HepG2 (cell line): ENCODE data around the gene PLEKHH1. TPM values are rescaled to one million over a fixed set of nuclear protein-coding genes. Genes with fewer than 3 reads are reported as not detected.

Source experiments
- CREM ChIP-seq, 2 experiments: sonication (generic) in 1 of 2; formaldehyde crosslinking in 1 of 2; IDR thresholded peaks; 2 replicates each; pipeline versions ENCODE4 v1.4.0 to v1.6.1; 2016 to 2020; ENCODE audit warnings: antibody characterized with exemption in 1 of 2, mild to moderate bottlenecking in 1 of 2, missing genetic modification reagents in 1 of 2
- HIVEP1 ChIP-seq: sonication (generic); formaldehyde crosslinking; IDR thresholded peaks from 2 replicates; pipeline ENCODE4 v1.4.0; 2020; ENCODE audit warnings: mild to moderate bottlenecking, missing genetic modification reagents
- ISL2 ChIP-seq: sonication (generic); formaldehyde crosslinking; IDR thresholded peaks from 2 replicates; pipeline ENCODE4 v1.5.0; 2020; ENCODE audit warnings: missing genetic modification reagents
- NPAS2 ChIP-seq: sonication (generic); formaldehyde crosslinking; IDR thresholded peaks from 2 replicates; pipeline ENCODE4 v1.8.0; 2022; ENCODE audit warnings: mild to moderate bottlenecking, missing genetic modification reagents, borderline replicate concordance
- PHF20 ChIP-seq: sonication (generic); formaldehyde crosslinking; IDR thresholded peaks from 2 replicates; pipeline ENCODE4 v1.5.0; 2020; ENCODE audit warnings: mild to moderate bottlenecking, missing genetic modification reagents
- RFX1 ChIP-seq: fragments of 450-650 bp; IDR thresholded peaks from 2 replicates; pipeline ENCODE4 v1.6.1; 2017
- SRF ChIP-seq: IDR thresholded peaks from 2 replicates; pipeline ENCODE4 v1.6.1; 2011; ENCODE audit warnings: mild to moderate bottlenecking, low read depth, low read length, moderate library complexity
- ZC3H13 ChIP-seq: sonication (generic); formaldehyde crosslinking; IDR thresholded peaks from 2 replicates; pipeline ENCODE4 v1.8.1; 2023; ENCODE audit warnings: mild to moderate bottlenecking, missing genetic modification reagents, moderate library complexity
- ZNF572 ChIP-seq: sonication (generic); formaldehyde crosslinking; IDR thresholded peaks from 2 replicates; pipeline ENCODE4 v1.5.1; 2020; ENCODE audit warnings: mild to moderate bottlenecking, missing genetic modification reagents
- ZNF781 ChIP-seq: sonication (generic); formaldehyde crosslinking; IDR thresholded peaks from 2 replicates; pipeline ENCODE4 v1.5.1; 2020; ENCODE audit warnings: borderline replicate concordance, mild to moderate bottlenecking, missing genetic modification reagents; ENCODE audit errors: not compliant biosample characterization
- ZSCAN22 ChIP-seq: sonication (generic); formaldehyde crosslinking; IDR thresholded peaks from 2 replicates; pipeline ENCODE4 v1.4.0; 2020; ENCODE audit warnings: mild to moderate bottlenecking, missing genetic modification reagents
- polyA plus RNA-seq, 8 experiments: library from polyadenylated mRNA; depleted of rRNA in 3 of 8; stranded (reverse) in 7 of 8; unstranded in 1 of 8; fragments of >200 nt; fragmentation: Illumina TruSeq in 4 of 8; extraction: Trizol in 4 of 8; gene quantifications; 2 replicates each; pipeline versions ENCODE4 v1.2.1 to v1.2.3, GENCODE V29; 2011 to 2016; ENCODE audit warnings: low read depth in 4 of 8, missing spikeins in 1 of 8, mixed read lengths in 1 of 8; ENCODE audit not compliant: insufficient read depth in 1 of 8
- total RNA-seq, 5 experiments: library from RNA; depleted of rRNA; stranded (reverse); fragments of >200 nt; fragmentation: Illumina TruSeq; extraction: Trizol; gene quantifications; 2 replicates each; pipeline ENCODE4 v1.2.3, GENCODE V29; 2016; ENCODE audit warnings: low read depth in 1 of 5
- TF ChIP-seq, protein P1 (sequence below): sonication (generic); formaldehyde crosslinking; IDR thresholded peaks from 2 replicates; pipeline ENCODE4 v1.9.0; 2022; ENCODE audit warnings: low read depth, missing genetic modification reagents

PLEKHH1 gene
- total and polyA plus RNA-seq, 2 of the 13 experiments (the other 11 are each of a cell fraction or from before 2014, with no cell fraction given): 8.6 to 15.8 TPM

- TF ChIP-seq, protein P1, sequence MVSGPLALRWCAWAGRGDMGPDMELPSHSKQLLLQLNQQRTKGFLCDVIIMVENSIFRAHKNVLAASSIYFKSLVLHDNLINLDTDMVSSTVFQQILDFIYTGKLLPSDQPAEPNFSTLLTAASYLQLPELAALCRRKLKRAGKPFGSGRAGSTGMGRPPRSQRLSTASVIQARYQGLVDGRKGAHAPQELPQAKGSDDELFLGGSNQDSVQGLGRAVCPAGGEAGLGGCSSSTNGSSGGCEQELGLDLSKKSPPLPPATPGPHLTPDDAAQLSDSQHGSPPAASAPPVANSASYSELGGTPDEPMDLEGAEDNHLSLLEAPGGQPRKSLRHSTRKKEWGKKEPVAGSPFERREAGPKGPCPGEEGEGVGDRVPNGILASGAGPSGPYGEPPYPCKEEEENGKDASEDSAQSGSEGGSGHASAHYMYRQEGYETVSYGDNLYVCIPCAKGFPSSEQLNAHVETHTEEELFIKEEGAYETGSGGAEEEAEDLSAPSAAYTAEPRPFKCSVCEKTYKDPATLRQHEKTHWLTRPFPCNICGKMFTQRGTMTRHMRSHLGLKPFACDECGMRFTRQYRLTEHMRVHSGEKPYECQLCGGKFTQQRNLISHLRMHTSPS (CRISPR knock-in tag): no peak
- TF ChIP-seq ZNF572 (CRISPR knock-in tag) (no peak), RFX1 (no peak), PHF20 (no peak), ISL2 (no peak), ZNF781 (CRISPR knock-in tag) (peak; percentile 19), HIVEP1 (CRISPR knock-in tag) (0 out of 2 replicates have a peak, but pooled peaks have one; percentile 43), NPAS2 (CRISPR knock-in tag) (no peak), ZC3H13 (CRISPR knock-in tag) (no peak), ZSCAN22 (no peak), CREM (IDR thresholded peaks at IDR 0.05) (no peak), CREM (CRISPR knock-in tag; IDR thresholded peaks at IDR 0.05) (no peak), SRF (no peak)
Observed at GRCh38 chr14:67526676-67527459, 6.2 kb upstream of the PLEKHH1 start (continued).
